Small intestine (tissue), 7 donors: Measurements from ENCODE around the gene MRPS17. TPM values are rescaled to one million over a fixed set of nuclear protein-coding genes. Genes with fewer than 3 reads are reported as not detected.

Source experiments
- DNase-seq, 2 donors: peaks; one replicate each; pipeline versions ENCODE4 v3.0.0 to v3.0.0-alpha.2; 2013
- FAIRE-seq: peaks from 2 replicates; lab custom pipeline; 2012; peaks lifted over from hg19 to GRCh38; lab: Jason Lieb, UNC
- H3K27ac ChIP-seq, 3 donors: one replicate each; pipeline ENCODE4 v1.5.1; 2013; ENCODE audit warnings: low read length in 2 of 3, mild to moderate bottlenecking in 2 of 3, control low read depth in 1 of 3, inconsistent platforms in 1 of 3, low read depth in 1 of 3, moderate library complexity in 1 of 3
- H3K27me3 ChIP-seq, 3 donors: one replicate each; pipeline ENCODE4 v1.6.1; 2013; ENCODE audit warnings: low read length in 3 of 3, inconsistent platforms in 1 of 3; ENCODE audit not compliant: control insufficient read depth in 3 of 3, insufficient read depth in 3 of 3
- H3K36me3 ChIP-seq, 3 donors: one replicate each; pipeline ENCODE4 v1.6.1; 2013; ENCODE audit warnings: low read length in 3 of 3, inconsistent platforms in 1 of 3, low read depth in 1 of 3, mild to moderate bottlenecking in 1 of 3, moderate library complexity in 1 of 3; ENCODE audit not compliant: control insufficient read depth in 3 of 3, insufficient read depth in 2 of 3
- H3K4me1 ChIP-seq, 3 donors: one replicate each; pipeline ENCODE4 v1.6.1; 2013; ENCODE audit warnings: low read length in 2 of 3, inconsistent platforms in 1 of 3, low read depth in 1 of 3, mild to moderate bottlenecking in 1 of 3, moderate library complexity in 1 of 3; ENCODE audit not compliant: control insufficient read depth in 3 of 3, insufficient read depth in 2 of 3
- H3K4me3 ChIP-seq, 3 donors: one replicate each; pipeline ENCODE4 v1.5.1; 2013; ENCODE audit warnings: low read length in 3 of 3, control low read depth in 1 of 3, inconsistent platforms in 1 of 3, low read depth in 1 of 3, mild to moderate bottlenecking in 1 of 3, moderate library complexity in 1 of 3
- H3K9me3 ChIP-seq, 2 donors: one replicate each; pipeline ENCODE4 v1.6.1; 2013; ENCODE audit warnings: low read depth in 1 of 2, low read length in 1 of 2; ENCODE audit not compliant: control insufficient read depth in 2 of 2, insufficient read depth in 1 of 2
- WGBS, 3 donors: extraction: QIAGEN DNeasy Blood & Tissue Kit; methylation state at CpG; one replicate each; pipeline ENCODE4 v1.1.7; 2013; 5-methylcytosine and 5-hydroxymethylcytosine counted together
- polyA plus RNA-seq, 4 donors: library from polyadenylated mRNA; stranded (reverse) in 3 of 4; unstranded in 1 of 4; fragments of 200-250 nt in 3 of 4; fragments of 120-200 nt in 1 of 4; gene quantifications; one replicate each; pipeline versions ENCODE4 v1.2.1 to v1.2.3, GENCODE V29; 2013
- donor health status: healthy with polysubstance abuse.
- donor health status: control.
- donor health status: control.
- donor health status: Bipolar disorder and iron deficiency.
- donor health status: healthy.

Gene MRPS17
- polyA plus RNA-seq, 4 donors: 11.3 to 15.7 (median 13.7) TPM

DNA sequence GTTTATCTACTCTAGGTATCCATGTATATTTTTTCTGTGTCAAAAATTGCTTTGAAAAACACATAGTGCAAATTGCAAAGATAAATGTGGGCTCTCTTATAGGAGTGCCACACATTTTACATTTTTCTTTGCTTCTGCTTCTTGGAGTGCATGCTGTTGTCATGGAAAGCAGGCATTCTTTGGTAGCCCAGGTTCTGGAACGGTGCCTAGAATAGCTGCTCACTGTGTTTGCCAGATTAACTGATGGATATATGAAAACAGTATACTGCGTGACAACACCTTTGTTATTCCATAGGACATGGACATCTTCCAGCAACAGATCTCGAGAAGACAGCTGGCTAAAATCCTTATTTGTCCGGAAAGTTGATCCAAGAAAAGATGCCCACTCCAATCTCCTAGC, 26.2 kb downstream of the MRPS17 start:
- no peak overlapping the region for H3K4me3 ChIP-seq
- FAIRE-seq: no peak
- no peaks in the 10 kb centered on the region for H3K4me1 ChIP-seq
- H3K27me3 ChIP-seq: no peaks in the 10 kb centered on the region
- 74 to 95% (median 90%) methylated on average over 4 of the region's 4 CpGs for WGBS, 3 donors
- no peaks in the 10 kb centered on the region for H3K9me3 ChIP-seq
- no peak overlapping the region for H3K27ac ChIP-seq
- peaks cover 11 to 17% (median 12%) of the 10 kb centered on the region in 3 donors for H3K36me3 ChIP-seq
- no peak for DNase-seq

GRCh38 chr7:55980266-55980665, 28.6 kb downstream of the MRPS17 start:
- Histone ChIP-seq H3K27ac (no peak overlapping the region), H3K9me3 (no peaks in the 10 kb centered on the region), H3K36me3 (peaks cover 11 to 23% (median 17%) of the 10 kb centered on the region in 3 donors), H3K27me3 (no peaks in the 10 kb centered on the region), H3K4me1 (no peaks in the 10 kb centered on the region), H3K4me3 (no peak overlapping the region)
- FAIRE-seq: no peak
- 87 to 89% (median 87%) methylated on average over 3 of the region's 3 CpGs for WGBS, 3 donors
- no peak for DNase-seq

GRCh38 chr7:55983537-55983936, 31.9 kb downstream of the MRPS17 start:
- 92 to 95% (median 92%) methylated on average over 3 of the region's 3 CpGs for WGBS, 3 donors
- Histone ChIP-seq H3K4me1 (no peaks in the 10 kb centered on the region), H3K27ac (no peak overlapping the region), H3K36me3 (peaks cover 11 to 44% (median 21%) of the 10 kb centered on the region in 3 donors), H3K27me3 (no peaks in the 10 kb centered on the region), H3K4me3 (no peak overlapping the region), H3K9me3 (no peaks in the 10 kb centered on the region)
- FAIRE-seq (no peak), DNase-seq (no peak)

GRCh38 chr7:55992346-55992745, 40.7 kb downstream of the MRPS17 start:
- FAIRE-seq: no peak
- Histone ChIP-seq H3K27me3 (no peaks in the 10 kb centered on the region), H3K9me3 (no peaks in the 10 kb centered on the region), H3K4me3 (no peak overlapping the region), H3K36me3 (peaks cover 6 to 49% (median 10%) of the 10 kb centered on the region in 3 donors), H3K4me1 (no peaks in the 10 kb centered on the region), H3K27ac (no peak overlapping the region)
- DNase-seq: no peak
- 93 to 98% (median 95%) methylated on average over 3 of the region's 3 CpGs for WGBS, 3 donors

- 86 to 92% (median 86%) methylated on average over 8 of the region's 8 CpGs for WGBS, 3 donors
- Histone ChIP-seq H3K27ac (no peak overlapping the region), H3K27me3 (no peaks in the 10 kb centered on the region), H3K4me3 (no peak overlapping the region), H3K36me3 (peaks cover 7 to 42% (median 9%) of the 10 kb centered on the region in 3 donors), H3K9me3 (no peaks in the 10 kb centered on the region), H3K4me1 (peaks cover 0 to 5% (median 0%) of the 10 kb centered on the region in 3 donors)
- FAIRE-seq (no peak), DNase-seq (no peak)
Observed at GRCh38 chr7:55996856-55997500, 45.3 kb downstream of the MRPS17 start.

GRCh38 chr7:56003749-56004148, 52.1 kb downstream of the MRPS17 start:
- Histone ChIP-seq H3K27ac (no peak overlapping the region), H3K4me3 (no peak overlapping the region), H3K27me3 (no peaks in the 10 kb centered on the region), H3K9me3 (no peaks in the 10 kb centered on the region), H3K4me1 (peaks cover 0 to 24% (median 0%) of the 10 kb centered on the region in 3 donors), H3K36me3 (peaks cover 0 to 6% (median 0%) of the 10 kb centered on the region in 3 donors)
- WGBS, 3 donors: 87 to 92% (median 90%) methylated on average over 4 of the region's 4 CpGs
- DNase-seq: no peak
- no peak for FAIRE-seq

Other genes with a start within 250 kb of the MRPS17 start
- not detected for gene SEPTIN14, start 89.1 kb upstream of the MRPS17 start, polyA plus RNA-seq
- 1 to 10 TPM in 2 of 4 donors, under 1 TPM in 2; 0.54 to 3.2 (median 0.98) TPM for gene ZNF713, start 64.4 kb upstream of the MRPS17 start, polyA plus RNA-seq
- gene NIPSNAP2, start 12.7 kb downstream of the MRPS17 start, polyA plus RNA-seq: 10 to 100 TPM; 28.2 to 52.8 (median 40.9) TPM
- gene PSPH, start 99.6 kb downstream of the MRPS17 start, polyA plus RNA-seq: 10 to 100 TPM in 2 of 4 donors, 1 to 10 TPM in 2; 2.7 to 88.4 (median 16.6) TPM
- gene CCT6A, start 99.9 kb downstream of the MRPS17 start, polyA plus RNA-seq: 100 to 1,000 TPM in 2 of 4 donors, 10 to 100 TPM in 2; 71.3 to 237 (median 102) TPM
- gene SUMF2, start 112.4 kb downstream of the MRPS17 start, polyA plus RNA-seq: 100 to 1,000 TPM in 2 of 4 donors, 10 to 100 TPM in 2; 45.0 to 304 (median 92.7) TPM
- gene PHKG1, start 141.1 kb downstream of the MRPS17 start, polyA plus RNA-seq: 1 to 10 TPM in 2 of 4 donors, under 1 TPM in 2; 0.49 to 2.3 (median 1.2) TPM
- 100 to 1,000 TPM; 375 to 788 (median 725) TPM for gene CHCHD2, start 154.6 kb downstream of the MRPS17 start, polyA plus RNA-seq
- gene NUPR2, start 164.5 kb downstream of the MRPS17 start, polyA plus RNA-seq: 1 to 10 TPM in 2 of 4 donors, not detected in 2; 2.1 to 2.3 TPM